HepG2 (cell line): Measurements from ENCODE around the gene SGTB. TPM values are rescaled to one million over a fixed set of nuclear protein-coding genes. Genes with fewer than 3 reads are reported as not detected.

Experiments
- ATAC-seq: fragments of 200-7000 bp; cut with Tn5 transposase; 3 replicates; pipeline ENCODE4 v1.9.1; 2020; ENCODE audit warnings: mild to moderate bottlenecking, moderate library complexity
- BruUV-seq: library from RNA; stranded (reverse); fragments of 400-500 nt; replicated peaks from 2 replicates; lab custom pipeline; 2021; lab: Mats Ljungman, UMichigan
- CTCF ChIA-PET: fragments of 300-600 bp; formaldehyde crosslinking; extraction: SDS; loops from one replicate; lab custom pipeline; 2021; ENCODE audit warnings: low total read pairs, inconsistent platforms, low intra/inter-chr PET ratio; lab: Yijun Ruan, JAX
- POLR2A ChIA-PET: fragments of 350-600 bp; sonication (Branson Sonifier 250); formaldehyde crosslinking; loops from one replicate; lab custom pipeline; 2020; ENCODE audit warnings: antibody characterized with exemption, inconsistent platforms; lab: Yijun Ruan, JAX
- DNase-seq: peaks from one replicate; pipeline ENCODE4 v3.0.0-alpha.2; 2015; ENCODE audit warnings: low spot score
- FAIRE-seq: peaks from 3 replicates; lab custom pipeline; 2011; peaks lifted over from hg19 to GRCh38; lab: Jason Lieb, UNC
- H2AFZ ChIP-seq: one replicate; pipeline ENCODE4 v1.6.1; 2011; ENCODE audit warnings: low read length, inconsistent platforms
- H3K27ac ChIP-seq: fragments of 300-600 bp; 3 replicates; pipeline ENCODE4 v1.8.0; 2011; ENCODE audit warnings: mixed run types, mild to moderate bottlenecking, mixed read lengths, low read length, inconsistent platforms; ENCODE audit not compliant: insufficient read depth; ENCODE audit errors: extremely low read length
- H3K27me3 ChIP-seq, 2 experiments: fragments of 200-600 bp in 1 of 2; 2 replicates in 1 of 2; 3 replicates in 1 of 2; pipeline versions ENCODE4 v1.6.0 to v1.8.0; 2011; ENCODE audit warnings: low read length in 2 of 2, mild to moderate bottlenecking in 2 of 2, moderate library complexity in 2 of 2, inconsistent platforms in 1 of 2; ENCODE audit not compliant: insufficient read depth in 2 of 2, control insufficient read depth in 1 of 2
- H3K36me3 ChIP-seq, 2 experiments: fragments of 200-600 bp in 1 of 2; replicated peaks in 1 of 2; 2 replicates in 1 of 2; 3 replicates in 1 of 2; pipeline versions ENCODE4 v1.5.1 to v1.8.0; 2011; ENCODE audit warnings: low read length in 2 of 2, inconsistent platforms in 1 of 2; ENCODE audit not compliant: insufficient read depth in 2 of 2, control insufficient read depth in 1 of 2
- H3K4me1 ChIP-seq: 2 replicates; pipeline ENCODE4 v1.5.1; 2012; ENCODE audit warnings: low read length, inconsistent platforms; ENCODE audit not compliant: insufficient read depth
- H3K4me2 ChIP-seq: 2 replicates; pipeline ENCODE4 v1.6.0; 2011; ENCODE audit warnings: low read depth, low read length, inconsistent platforms
- H3K4me3 ChIP-seq, 3 experiments: fragments of 200-600 bp in 1 of 3; sonication (generic), shearing (Covaris generic) in 1 of 3; replicated peaks in 1 of 3; 2 replicates each; pipeline ENCODE4 v1.5.1; 2011 to 2016; ENCODE audit warnings: low read length in 3 of 3, inconsistent platforms in 2 of 3, low read depth in 2 of 3, mild to moderate bottlenecking in 2 of 3, control low read depth in 1 of 3, mixed read lengths in 1 of 3; ENCODE audit not compliant: insufficient read depth in 1 of 3
- H3K79me2 ChIP-seq: one replicate; pipeline ENCODE4 v1.6.1; 2011; ENCODE audit warnings: low read length, inconsistent platforms; ENCODE audit not compliant: insufficient read depth
- H3K9ac ChIP-seq: 2 replicates; pipeline ENCODE4 v1.6.0; 2011; ENCODE audit warnings: mild to moderate bottlenecking, low read depth, low read length, inconsistent platforms; ENCODE audit not compliant: insufficient read depth
- H3K9me3 ChIP-seq: 2 replicates; pipeline ENCODE4 v1.5.1; 2012; ENCODE audit warnings: mild to moderate bottlenecking, low read length
- H4K20me1 ChIP-seq: 2 replicates; pipeline ENCODE4 v1.6.0; 2011; ENCODE audit warnings: inconsistent platforms, mild to moderate bottlenecking, low read length, moderate library complexity; ENCODE audit not compliant: insufficient read depth
- ATF7 ChIP-seq, 2 experiments: fragments of 450-650 bp in 1 of 2; sonication (generic) in 1 of 2; formaldehyde crosslinking in 1 of 2; IDR thresholded peaks; 2 replicates each; pipeline versions ENCODE4 v1.4.0 to v1.6.1; 2016 to 2020; ENCODE audit warnings: antibody characterized with exemption in 1 of 2, mild to moderate bottlenecking in 1 of 2, missing genetic modification reagents in 1 of 2
- MTF2 ChIP-seq: sonication (generic); formaldehyde crosslinking; IDR thresholded peaks from 2 replicates; pipeline ENCODE4 v1.5.0; 2020; ENCODE audit warnings: missing genetic modification reagents, borderline replicate concordance
- ZNF44 ChIP-seq: sonication (generic); formaldehyde crosslinking; IDR thresholded peaks from 2 replicates; pipeline ENCODE4 v1.5.1; 2020; ENCODE audit warnings: mild to moderate bottlenecking, missing genetic modification reagents
- WGBS: methylation state at CpG from one replicate; pipeline ENCODE4 v1.1.6; 2017; ENCODE audit warnings: low lambda C conversion rate; 5-methylcytosine and 5-hydroxymethylcytosine counted together
- in situ Hi-C: cut with HindIII; loops from 2 replicates; pipeline ENCODE4 v1.10.0; 2017; ENCODE audit warnings: low pct_unique_long_range_greater_than_20kb; ENCODE audit not compliant: extremely low pct_ligation_motif_present
- intact Hi-C: fragments of 100-400 bp; cut with micrococcal nuclease; formaldehyde crosslinking; loops from one replicate; pipeline ENCODE4 v1.10.0; 2022; ENCODE audit not compliant: unreplicated experiment
- polyA plus RNA-seq, 8 experiments: library from polyadenylated mRNA; depleted of rRNA in 3 of 8; stranded (reverse) in 7 of 8; unstranded in 1 of 8; fragments of >200 nt; fragmentation: Illumina TruSeq in 4 of 8; extraction: Trizol in 4 of 8; gene quantifications; 2 replicates each; pipeline versions ENCODE4 v1.2.1 to v1.2.3, GENCODE V29; 2011 to 2016; ENCODE audit warnings: low read depth in 4 of 8, missing spikeins in 1 of 8, mixed read lengths in 1 of 8; ENCODE audit not compliant: insufficient read depth in 1 of 8
- total RNA-seq, 5 experiments: library from RNA; depleted of rRNA; stranded (reverse); fragments of >200 nt; fragmentation: Illumina TruSeq; extraction: Trizol; gene quantifications; 2 replicates each; pipeline ENCODE4 v1.2.3, GENCODE V29; 2016; ENCODE audit warnings: low read depth in 1 of 5

Gene SGTB
- total and polyA plus RNA-seq, 2 of the 13 experiments (the other 11 are each of a cell fraction or from before 2014, with no cell fraction given) = 5.2 to 11.2 TPM

DNA sequence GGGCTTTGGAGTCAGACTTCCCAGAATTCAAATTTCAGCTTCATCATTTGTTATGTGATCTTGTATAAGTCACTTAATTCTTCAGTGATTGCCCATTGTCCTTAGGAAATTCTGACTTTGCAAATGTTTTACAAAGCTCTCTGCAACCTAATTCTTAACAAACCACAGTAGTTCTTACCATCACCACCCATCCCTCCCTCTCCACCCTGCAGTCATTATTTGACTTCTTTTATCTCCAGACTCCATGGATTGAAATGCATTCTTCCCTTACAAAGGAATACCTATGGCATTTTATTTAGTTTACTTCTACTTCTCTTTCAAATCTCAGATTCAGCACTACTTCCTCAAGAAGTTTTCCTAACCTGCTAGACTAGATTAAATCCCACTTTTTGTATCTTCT, 74.0 kb downstream of the SGTB start:
- BruUV-seq = no TSS peak
- CTCF ChIA-PET = no interaction called here

DNA sequence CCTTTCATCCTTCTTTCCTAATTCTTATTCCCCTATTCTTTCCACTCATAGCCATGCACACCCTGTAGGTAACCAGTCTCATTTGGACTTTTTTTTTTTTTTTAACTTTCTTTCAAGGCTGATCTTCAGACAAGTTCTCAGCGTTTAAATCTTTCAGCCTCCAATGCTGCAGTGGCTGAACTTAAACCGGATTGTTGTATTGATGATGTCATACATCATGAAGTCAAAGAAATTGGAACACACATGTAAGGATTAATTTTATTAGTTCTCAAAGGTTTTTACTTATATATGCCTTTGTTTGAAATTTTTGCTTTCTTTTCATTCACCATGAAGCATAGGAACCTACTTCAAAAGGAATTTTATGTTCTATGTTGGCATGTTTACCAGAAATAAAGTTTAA, 75.0 kb downstream of the SGTB start:
- ChIA-PET CTCF (no interaction called here), POLR2A (no interaction called here)
- no peaks in the 10 kb centered on the region for H3K79me2 ChIP-seq
- no peak overlapping the region for H2AFZ ChIP-seq
- H3K4me3 ChIP-seq = no peak overlapping the region
- no peak for FAIRE-seq
- in situ Hi-C loops = no loop called here
- H3K9me3 ChIP-seq = no peaks in the 10 kb centered on the region
- no peaks in the 10 kb centered on the region for H4K20me1 ChIP-seq
- no peak overlapping the region for H3K27ac ChIP-seq
- no peak for ATAC-seq
- 90% methylated on average over 2 of the region's 2 CpGs for WGBS
- H3K36me3 ChIP-seq = no peaks in the 10 kb centered on the region
- no TSS peak for BruUV-seq
- peaks cover 19% of the 10 kb centered on the region for H3K4me1 ChIP-seq
- TF ChIP-seq MTF2 (CRISPR knock-in tag) = no peak
- TF ChIP-seq ATF7 (IDR thresholded peaks at IDR 0.05) = peak; percentile 91
- TF ChIP-seq ATF7 (CRISPR knock-in tag; IDR thresholded peaks at IDR 0.05) = no peak
- TF ChIP-seq, all 625 proteins: peak for 1
- no peak for DNase-seq
- no peak overlapping the region for H3K4me2 ChIP-seq
- intact Hi-C loops = no loop called here
- no peaks in the 10 kb centered on the region for H3K27me3 ChIP-seq
- no peak overlapping the region for H3K9ac ChIP-seq

More for the DNA sequence above, 74.0 kb downstream of the SGTB start:
- DNase-seq = no peak
- Histone ChIP-seq H3K79me2 (no peaks in the 10 kb centered on the region), H4K20me1 (no peaks in the 10 kb centered on the region), H3K9ac (no peak overlapping the region), H3K4me2 (no peak overlapping the region), H3K4me1 (peaks cover 20% of the 10 kb centered on the region), H3K36me3 (no peaks in the 10 kb centered on the region), H3K9me3 (no peaks in the 10 kb centered on the region), H3K27ac (no peak overlapping the region), H2AFZ (no peak overlapping the region), H3K27me3 (no peaks in the 10 kb centered on the region), H3K4me3 (no peak overlapping the region)
- no peak for ATAC-seq
- no peak for FAIRE-seq
- POLR2A ChIA-PET = no interaction called here
- in situ Hi-C loops (no loop called here), intact Hi-C loops (no loop called here)
- no peak for TF ChIP-seq ZNF44 (CRISPR knock-in tag)
